ENCODE results near the gene MRPL40. TPM values are rescaled to one million over a fixed set of nuclear protein-coding genes. Genes with fewer than 3 reads are reported as not detected.
"Not testable (repeated sequence)": the region's sequence is repeated elsewhere in the genome, so short reads cannot be mapped to it uniquely, and the experiment has no call there.

MRPL40 gene
- total RNA-seq, 2 donors from 2014 or later, result 31.9 to 40.9 TPM

GRCh38 chr22:19434829-19435580 lies 2.7 kb downstream of the MRPL40 start:
- no peak for TF ChIP-seq CTCF (IDR thresholded peaks at IDR 0.05)
- no peaks in the 10 kb centered on the region for H3K9me3 ChIP-seq
- no peak overlapping the region for H3K27ac ChIP-seq
- no peak for DNase-seq (ENCODE audit: low spot score)
- no peaks in the 10 kb centered on the region for H3K27me3 ChIP-seq
- no peak overlapping the region for H3K4me3 ChIP-seq
- peaks cover 0 to 22% of the 10 kb centered on the region in 2 donors for H3K4me1 ChIP-seq
- peaks cover 26% of the 10 kb centered on the region for H3K36me3 ChIP-seq

GRCh38 chr22:19436444-19437161 lies 4.3 kb downstream of the MRPL40 start:
- not testable (repeated sequence) for H3K27ac ChIP-seq
- peaks cover 26% of the 10 kb centered on the region for H3K36me3 ChIP-seq

DNA sequence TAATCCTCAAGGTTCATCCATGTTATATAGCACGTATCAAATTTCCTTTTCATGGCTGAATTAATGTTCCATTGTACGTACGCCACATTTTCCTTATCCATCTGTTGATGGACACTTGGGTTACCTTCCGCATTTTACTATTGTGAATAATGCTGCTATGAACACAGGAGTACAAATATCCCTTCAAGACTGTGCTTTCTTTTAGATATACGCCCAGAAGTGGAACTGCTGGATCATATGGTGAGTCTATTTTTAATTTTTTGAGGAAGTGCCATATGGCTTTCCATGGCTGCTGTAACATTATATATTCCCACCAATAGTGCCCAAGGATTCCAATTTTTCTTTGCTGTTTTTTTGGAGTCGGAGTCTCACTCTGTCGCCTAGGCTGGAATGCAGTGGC lies 6.0 kb downstream of the MRPL40 start:
- no peak for TF ChIP-seq CTCF (IDR thresholded peaks at IDR 0.05)
- no peak overlapping the region for H3K27ac ChIP-seq
- no peak for DNase-seq (ENCODE audit: low spot score)
- H3K4me3 ChIP-seq, result no peak overlapping the region
- H3K27me3 ChIP-seq, result no peaks in the 10 kb centered on the region
- peaks cover 0 to 5% of the 10 kb centered on the region in 2 donors for H3K4me1 ChIP-seq
- peaks cover 28% of the 10 kb centered on the region for H3K36me3 ChIP-seq
- no peaks in the 10 kb centered on the region for H3K9me3 ChIP-seq

More at GRCh38 chr22:19436444-19437161, 4.3 kb downstream of the MRPL40 start:
- not testable (repeated sequence) for DNase-seq (ENCODE audit: low spot score); H3K27me3 ChIP-seq; H3K4me3 ChIP-seq; H3K9me3 ChIP-seq
- peaks cover 0 to 12% of the 10 kb centered on the region in 2 donors for H3K4me1 ChIP-seq

GRCh38 chr22:19440411-19441195 lies 8.3 kb downstream of the MRPL40 start:
- TF ChIP-seq CTCF (IDR thresholded peaks at IDR 0.05), result no peak
- no peaks in the 10 kb centered on the region for H3K27me3 ChIP-seq
- no peaks in the 10 kb centered on the region for H3K9me3 ChIP-seq
- H3K4me1 ChIP-seq, result peaks cover 0 to 13% of the 10 kb centered on the region in 2 donors
- DNase-seq (ENCODE audit: low spot score), result no peak
- H3K27ac ChIP-seq, result no peak overlapping the region
- H3K36me3 ChIP-seq, result peaks cover 28% of the 10 kb centered on the region
- no peak overlapping the region for H3K4me3 ChIP-seq

DNA sequence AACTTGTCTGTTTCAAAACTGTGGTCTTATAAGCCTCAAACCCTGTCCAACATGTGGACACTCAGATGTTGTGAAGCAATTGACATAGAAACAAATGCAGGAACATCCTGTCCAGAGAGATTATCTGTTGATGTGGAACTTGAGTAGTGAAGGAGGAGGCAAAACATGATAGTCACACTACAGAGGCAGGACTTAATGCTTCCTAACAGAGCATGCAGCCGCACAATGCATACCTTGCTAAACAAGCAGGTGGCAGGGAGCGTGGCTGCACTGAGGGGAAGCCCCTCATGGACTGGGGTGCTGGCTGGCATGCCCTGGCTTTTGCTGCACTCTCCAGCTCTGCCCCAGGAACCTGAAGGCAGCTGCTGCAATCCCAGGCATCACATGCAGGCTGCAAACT lies 9.8 kb downstream of the MRPL40 start:
- Histone ChIP-seq H3K4me3 (no peak overlapping the region), H3K27ac (no peak overlapping the region), H3K27me3 (no peaks in the 10 kb centered on the region), H3K36me3 (peaks cover 15% of the 10 kb centered on the region), H3K4me1 (peaks cover 0 to 27% of the 10 kb centered on the region in 2 donors), H3K9me3 (no peaks in the 10 kb centered on the region)
- DNase-seq (ENCODE audit: low spot score), result no peak
- TF ChIP-seq CTCF (IDR thresholded peaks at IDR 0.05), result no peak
